GM23338 (cell line): Measurements from ENCODE around the gene IGF2. TPM values are rescaled to one million over a fixed set of nuclear protein-coding genes. Genes with fewer than 3 reads are reported as not detected.

Experiments
- ATAC-seq: fragments of 200-7000 bp; cut with Tn5 transposase; 3 replicates; pipeline ENCODE4 v1.9.1; 2020
- DNase-seq: peaks from one replicate; pipeline ENCODE4 v3.0.0-alpha.2; 2015; ENCODE audit warnings: low spot score
- H2AFZ ChIP-seq: fragments of 200-600 bp; sonication (generic); 2 replicates; pipeline ENCODE4 v1.8.0; 2016; ENCODE audit warnings: antibody characterized with exemption, mild to moderate bottlenecking, moderate library complexity
- H3F3A ChIP-seq: fragments of 200-600 bp; sonication (generic); replicated peaks from 2 replicates; pipeline ENCODE4 v1.8.0; 2017; ENCODE audit warnings: antibody characterized with exemption, mixed run types, low read depth
- H3K27ac ChIP-seq: fragments of 200-600 bp; sonication (generic); 2 replicates; pipeline ENCODE4 v1.6.1; 2016; ENCODE audit warnings: low read depth
- H3K27me3 ChIP-seq: fragments of 200-600 bp; sonication (generic); 2 replicates; pipeline ENCODE4 v1.8.0; 2016; ENCODE audit warnings: mild to moderate bottlenecking, mixed run types, moderate library complexity; ENCODE audit not compliant: insufficient read depth
- H3K36me3 ChIP-seq: fragments of 200-600 bp; sonication (generic); 2 replicates; pipeline ENCODE4 v1.8.0; 2016; ENCODE audit warnings: mild to moderate bottlenecking; ENCODE audit not compliant: insufficient read depth
- H3K4me1 ChIP-seq: fragments of 200-600 bp; sonication (generic); 2 replicates; pipeline ENCODE4 v1.8.0; 2016; ENCODE audit warnings: mild to moderate bottlenecking, moderate library complexity; ENCODE audit not compliant: insufficient read depth
- H3K4me2 ChIP-seq: fragments of 200-600 bp; sonication (generic); 2 replicates; pipeline ENCODE4 v1.7.1; 2017; ENCODE audit warnings: mixed run types
- H3K4me3 ChIP-seq: fragments of 200-600 bp; sonication (generic); 2 replicates; pipeline ENCODE4 v1.6.1; 2016; ENCODE audit warnings: mixed run types
- H3K79me2 ChIP-seq: fragments of 200-600 bp; sonication (generic); replicated peaks from 2 replicates; pipeline ENCODE4 v1.8.0; 2017; ENCODE audit warnings: mild to moderate bottlenecking; ENCODE audit not compliant: insufficient read depth
- H3K9me2 ChIP-seq: fragments of 200-600 bp; sonication (generic); 2 replicates; pipeline ENCODE4 v1.8.0; 2017; ENCODE audit not compliant: insufficient read depth
- H4K20me1 ChIP-seq: fragments of 200-600 bp; sonication (generic); replicated peaks from 2 replicates; pipeline ENCODE4 v1.8.0; 2017; ENCODE audit warnings: mild to moderate bottlenecking; ENCODE audit not compliant: insufficient read depth
- H3K27ac Mint-ChIP-seq: 2 replicates; pipeline ENCODE4 v1.8.0; 2020; ENCODE audit warnings: inconsistent platforms, mild to moderate bottlenecking, moderate library complexity, mixed read lengths
- H3K27me3 Mint-ChIP-seq: 3 replicates; pipeline ENCODE4 v1.8.0; 2022; ENCODE audit warnings: low read depth, mild to moderate bottlenecking, moderate library complexity, mixed read lengths, inconsistent platforms; ENCODE audit not compliant: insufficient read depth, poor library complexity
- H3K36me3 Mint-ChIP-seq: 3 replicates; pipeline ENCODE4 v1.8.0; 2021; ENCODE audit warnings: low read depth, mild to moderate bottlenecking, inconsistent platforms, moderate library complexity, mixed read lengths
- H3K4me1 Mint-ChIP-seq: 3 replicates; pipeline ENCODE4 v1.8.0; 2020; ENCODE audit warnings: mild to moderate bottlenecking, inconsistent platforms, mixed read lengths
- H3K4me3 Mint-ChIP-seq: 3 replicates; pipeline ENCODE4 v1.8.0; 2021; ENCODE audit warnings: moderate library complexity, mild to moderate bottlenecking, inconsistent platforms, mixed read lengths
- H3K9me3 Mint-ChIP-seq: 3 replicates; pipeline ENCODE4 v1.8.0; 2020; ENCODE audit warnings: moderate library complexity, mild to moderate bottlenecking, inconsistent platforms, mixed read lengths
- CREB1 ChIP-seq: fragments of 250-450 bp; sonication (Bioruptor Pico); IDR thresholded peaks from 2 replicates; pipeline ENCODE4 v1.5.0; 2020; ENCODE audit warnings: low read depth, mild to moderate bottlenecking, moderate library complexity
- EZH2 ChIP-seq: fragments of 200-600 bp; sonication (generic); IDR thresholded peaks from one replicate; pipeline ENCODE4 v1.8.0; 2017; ENCODE audit warnings: antibody characterized with exemption, mild to moderate bottlenecking, low read depth; ENCODE audit not compliant: unreplicated experiment
- EZH2phosphoT487 ChIP-seq: fragments of 200-600 bp; sonication (generic); IDR thresholded peaks from one replicate; pipeline ENCODE4 v1.8.1; 2018; ENCODE audit warnings: antibody characterized with exemption; ENCODE audit not compliant: unreplicated experiment
- JUNB ChIP-seq: IDR thresholded peaks from one replicate; pipeline ENCODE4 v1.6.1; 2016; ENCODE audit warnings: antibody characterized with exemption; ENCODE audit not compliant: unreplicated experiment
- NANOG ChIP-seq: IDR thresholded peaks from 2 replicates; pipeline ENCODE4 v1.6.1; 2016; ENCODE audit warnings: antibody characterized with exemption, borderline replicate concordance
- POLR2AphosphoS5 ChIP-seq: IDR thresholded peaks from 2 replicates; pipeline ENCODE4 v1.6.1; 2016; ENCODE audit warnings: antibody characterized with exemption, low read depth
- STAT1 ChIP-seq: IDR thresholded peaks from one replicate; pipeline ENCODE4 v1.6.1; 2016; ENCODE audit warnings: antibody characterized with exemption; ENCODE audit not compliant: unreplicated experiment
- ZNF114 ChIP-seq: fragments of 250-450 bp; sonication (Bioruptor Pico); IDR thresholded peaks from 2 replicates; pipeline ENCODE4 v1.5.0; 2020; ENCODE audit warnings: mild to moderate bottlenecking, moderate library complexity
- polyA plus RNA-seq: library from polyadenylated mRNA; unstranded; fragments of >200 nt; fragmentation: Nextera tagmentation; extraction: Ambion mirVana; gene quantifications from 2 replicates; pipeline ENCODE4 v1.2.1, GENCODE V29; 2016
- total RNA-seq: library from RNA; depleted of rRNA; stranded (reverse); fragments of >200 nt; shearing (Covaris generic); gene quantifications from 2 replicates; pipeline ENCODE4 v1.2.3, GENCODE V29; 2014
- TF ChIP-seq, protein P1 (sequence below), 2 experiments: fragments of 200-600 bp in 1 of 2; sonication (generic) in 1 of 2; conservative IDR thresholded peaks; 2 replicates each; pipeline versions ENCODE4 v1.5.1 to v1.6.1; 2016 to 2017; ENCODE audit warnings: antibody characterized with exemption in 2 of 2, low read depth in 2 of 2, mild to moderate bottlenecking in 2 of 2, moderate library complexity in 1 of 2
- TF ChIP-seq, protein P2 (sequence below): IDR thresholded peaks from 2 replicates; pipeline ENCODE4 v1.6.1; 2016; ENCODE audit warnings: antibody characterized with exemption
- TF ChIP-seq, protein P3 (sequence below): IDR thresholded peaks from one replicate; pipeline ENCODE4 v1.6.1; 2018; ENCODE audit warnings: antibody characterized with exemption; ENCODE audit not compliant: unreplicated experiment

The IGF2 gene
- total and polyA plus RNA-seq, 2 experiments from 2014 or later, result 1.4 to 4.0 TPM

DNA sequence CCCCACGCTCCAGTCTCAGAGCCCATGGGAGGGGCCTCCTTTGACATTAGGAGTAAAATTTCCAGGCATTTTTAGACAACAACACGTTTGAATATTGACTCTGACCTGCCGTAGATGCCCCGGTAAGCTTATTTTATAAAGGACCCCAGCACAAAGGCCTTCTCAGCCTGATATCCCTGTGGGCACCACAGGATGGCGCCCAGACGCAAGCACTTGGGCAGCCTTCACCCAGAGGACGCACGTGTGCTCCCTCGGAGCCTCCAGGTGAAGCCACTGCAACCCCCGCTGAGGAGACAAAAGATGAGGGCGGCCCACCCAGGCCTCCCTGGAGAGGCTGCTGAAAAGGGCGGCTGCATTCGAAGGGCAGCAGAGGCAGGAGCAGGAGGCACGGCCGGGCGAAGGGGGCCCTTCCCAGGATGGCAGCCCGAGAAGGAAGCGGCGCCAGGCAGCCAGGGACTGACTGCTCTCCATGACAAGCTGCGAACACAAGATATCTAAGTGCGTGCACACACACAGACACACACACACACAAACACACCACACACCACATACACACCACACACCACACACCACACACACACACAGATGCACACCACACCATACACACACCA is 47.6 kb upstream of the IGF2 start:
- no peak for TF ChIP-seq STAT1
- TF ChIP-seq, protein P1, sequence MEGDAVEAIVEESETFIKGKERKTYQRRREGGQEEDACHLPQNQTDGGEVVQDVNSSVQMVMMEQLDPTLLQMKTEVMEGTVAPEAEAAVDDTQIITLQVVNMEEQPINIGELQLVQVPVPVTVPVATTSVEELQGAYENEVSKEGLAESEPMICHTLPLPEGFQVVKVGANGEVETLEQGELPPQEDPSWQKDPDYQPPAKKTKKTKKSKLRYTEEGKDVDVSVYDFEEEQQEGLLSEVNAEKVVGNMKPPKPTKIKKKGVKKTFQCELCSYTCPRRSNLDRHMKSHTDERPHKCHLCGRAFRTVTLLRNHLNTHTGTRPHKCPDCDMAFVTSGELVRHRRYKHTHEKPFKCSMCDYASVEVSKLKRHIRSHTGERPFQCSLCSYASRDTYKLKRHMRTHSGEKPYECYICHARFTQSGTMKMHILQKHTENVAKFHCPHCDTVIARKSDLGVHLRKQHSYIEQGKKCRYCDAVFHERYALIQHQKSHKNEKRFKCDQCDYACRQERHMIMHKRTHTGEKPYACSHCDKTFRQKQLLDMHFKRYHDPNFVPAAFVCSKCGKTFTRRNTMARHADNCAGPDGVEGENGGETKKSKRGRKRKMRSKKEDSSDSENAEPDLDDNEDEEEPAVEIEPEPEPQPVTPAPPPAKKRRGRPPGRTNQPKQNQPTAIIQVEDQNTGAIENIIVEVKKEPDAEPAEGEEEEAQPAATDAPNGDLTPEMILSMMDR (conservative IDR thresholded peaks at IDR 0.05; ENCODE audit: low read depth in 2 of 2), result peak; percentile 65 to 73
- Histone ChIP-seq H3F3A (0 out of 2 replicates have a peak, but pooled peaks cover 6% of the 10 kb centered on the region), H3K4me1 (no peaks in the 10 kb centered on the region), H3K27ac (no peak overlapping the region), H3K79me2 (no peaks in the 10 kb centered on the region), H3K36me3 (no peaks in the 10 kb centered on the region), H3K4me2 (no peak overlapping the region), H4K20me1 (no peaks in the 10 kb centered on the region), H3K9me2 (no peaks in the 10 kb centered on the region), H2AFZ (no peak overlapping the region), H3K27me3 (no peaks in the 10 kb centered on the region), H3K4me3 (no peak overlapping the region)
- ATAC-seq (peak; percentile 81), DNase-seq (peak; percentile 71)
- H3K4me3 Mint-ChIP-seq, result no peak overlapping the region
- H3K27me3 Mint-ChIP-seq, result peaks cover 14% of the 10 kb centered on the region
- H3K9me3 Mint-ChIP-seq, result no peaks in the 10 kb centered on the region
- H3K36me3 Mint-ChIP-seq, result no peaks in the 10 kb centered on the region
- H3K4me1 Mint-ChIP-seq, result peaks cover 6% of the 10 kb centered on the region; the same call in 2 of the 3 replicates
- H3K27ac Mint-ChIP-seq, result no peak overlapping the region

DNA sequence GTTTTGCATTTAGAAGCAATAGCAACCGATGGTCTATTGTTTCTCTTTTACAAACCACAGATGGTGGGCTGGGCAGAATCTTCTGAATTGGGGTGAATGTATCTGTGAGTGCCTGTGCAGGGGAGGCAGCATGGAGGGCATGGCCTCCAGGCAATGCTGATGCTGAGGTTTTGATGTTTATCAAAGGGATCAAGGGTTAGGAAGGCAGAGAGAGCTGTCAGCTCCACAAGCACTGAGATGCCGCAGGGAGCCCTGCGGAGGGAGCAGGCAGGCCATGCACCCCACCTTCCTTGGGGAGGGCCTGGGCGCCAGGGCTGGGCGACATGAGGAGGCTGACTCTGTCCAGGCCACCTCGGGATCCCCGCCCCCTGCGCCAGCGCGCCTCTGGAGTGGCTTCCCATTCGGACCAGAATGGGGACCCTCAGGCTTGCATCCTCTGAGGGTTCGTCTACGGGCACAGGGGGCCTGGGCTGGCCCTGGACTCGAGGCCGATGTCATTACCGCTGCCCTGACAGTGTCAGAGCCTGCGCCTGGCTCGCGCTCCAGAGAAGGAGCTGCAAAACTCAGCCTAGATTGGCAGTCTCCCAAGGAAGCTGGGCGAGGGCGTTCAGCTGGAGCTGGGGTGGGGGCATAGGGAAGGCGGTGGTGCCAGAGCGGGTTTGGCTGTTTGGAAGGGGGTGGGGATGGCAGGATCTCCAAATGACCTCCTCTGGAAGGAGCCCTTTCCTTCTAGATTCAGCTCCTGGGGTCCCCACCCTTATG is 46.3 kb upstream of the IGF2 start:
- Histone ChIP-seq H3K36me3 (no peaks in the 10 kb centered on the region), H3K27me3 (no peaks in the 10 kb centered on the region), H3K4me1 (no peaks in the 10 kb centered on the region), H3K4me3 (no peak overlapping the region), H3F3A (0 out of 2 replicates have a peak, but pooled peaks cover 6% of the 10 kb centered on the region), H2AFZ (no peak overlapping the region), H3K79me2 (no peaks in the 10 kb centered on the region), H3K4me2 (no peak overlapping the region), H3K9me2 (no peaks in the 10 kb centered on the region), H4K20me1 (no peaks in the 10 kb centered on the region), H3K27ac (no peak overlapping the region)
- H3K27me3 Mint-ChIP-seq, result peaks cover 7% of the 10 kb centered on the region
- TF ChIP-seq EZH2 (no peak), NANOG (no peak), EZH2phosphoT487 (no peak), STAT1 (no peak), CREB1 (no peak), POLR2AphosphoS5 (no peak), ZNF114 (CRISPR knock-in tag) (no peak), JUNB (no peak)
- TF ChIP-seq, protein P2, sequence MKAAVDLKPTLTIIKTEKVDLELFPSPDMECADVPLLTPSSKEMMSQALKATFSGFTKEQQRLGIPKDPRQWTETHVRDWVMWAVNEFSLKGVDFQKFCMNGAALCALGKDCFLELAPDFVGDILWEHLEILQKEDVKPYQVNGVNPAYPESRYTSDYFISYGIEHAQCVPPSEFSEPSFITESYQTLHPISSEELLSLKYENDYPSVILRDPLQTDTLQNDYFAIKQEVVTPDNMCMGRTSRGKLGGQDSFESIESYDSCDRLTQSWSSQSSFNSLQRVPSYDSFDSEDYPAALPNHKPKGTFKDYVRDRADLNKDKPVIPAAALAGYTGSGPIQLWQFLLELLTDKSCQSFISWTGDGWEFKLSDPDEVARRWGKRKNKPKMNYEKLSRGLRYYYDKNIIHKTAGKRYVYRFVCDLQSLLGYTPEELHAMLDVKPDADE, result no peak
- TF ChIP-seq, protein P3, sequence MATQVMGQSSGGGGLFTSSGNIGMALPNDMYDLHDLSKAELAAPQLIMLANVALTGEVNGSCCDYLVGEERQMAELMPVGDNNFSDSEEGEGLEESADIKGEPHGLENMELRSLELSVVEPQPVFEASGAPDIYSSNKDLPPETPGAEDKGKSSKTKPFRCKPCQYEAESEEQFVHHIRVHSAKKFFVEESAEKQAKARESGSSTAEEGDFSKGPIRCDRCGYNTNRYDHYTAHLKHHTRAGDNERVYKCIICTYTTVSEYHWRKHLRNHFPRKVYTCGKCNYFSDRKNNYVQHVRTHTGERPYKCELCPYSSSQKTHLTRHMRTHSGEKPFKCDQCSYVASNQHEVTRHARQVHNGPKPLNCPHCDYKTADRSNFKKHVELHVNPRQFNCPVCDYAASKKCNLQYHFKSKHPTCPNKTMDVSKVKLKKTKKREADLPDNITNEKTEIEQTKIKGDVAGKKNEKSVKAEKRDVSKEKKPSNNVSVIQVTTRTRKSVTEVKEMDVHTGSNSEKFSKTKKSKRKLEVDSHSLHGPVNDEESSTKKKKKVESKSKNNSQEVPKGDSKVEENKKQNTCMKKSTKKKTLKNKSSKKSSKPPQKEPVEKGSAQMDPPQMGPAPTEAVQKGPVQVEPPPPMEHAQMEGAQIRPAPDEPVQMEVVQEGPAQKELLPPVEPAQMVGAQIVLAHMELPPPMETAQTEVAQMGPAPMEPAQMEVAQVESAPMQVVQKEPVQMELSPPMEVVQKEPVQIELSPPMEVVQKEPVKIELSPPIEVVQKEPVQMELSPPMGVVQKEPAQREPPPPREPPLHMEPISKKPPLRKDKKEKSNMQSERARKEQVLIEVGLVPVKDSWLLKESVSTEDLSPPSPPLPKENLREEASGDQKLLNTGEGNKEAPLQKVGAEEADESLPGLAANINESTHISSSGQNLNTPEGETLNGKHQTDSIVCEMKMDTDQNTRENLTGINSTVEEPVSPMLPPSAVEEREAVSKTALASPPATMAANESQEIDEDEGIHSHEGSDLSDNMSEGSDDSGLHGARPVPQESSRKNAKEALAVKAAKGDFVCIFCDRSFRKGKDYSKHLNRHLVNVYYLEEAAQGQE, result no peak
- TF ChIP-seq, protein P1 (conservative IDR thresholded peaks at IDR 0.05; ENCODE audit: low read depth in 2 of 2), result no peak
- DNase-seq (no peak), ATAC-seq (no peak)
- no peak overlapping the region for H3K4me3 Mint-ChIP-seq
- H3K9me3 Mint-ChIP-seq, result no peaks in the 10 kb centered on the region
- no peaks in the 10 kb centered on the region for H3K36me3 Mint-ChIP-seq
- no peak overlapping the region for H3K27ac Mint-ChIP-seq
- H3K4me1 Mint-ChIP-seq, result peaks cover 2% of the 10 kb centered on the region; the same call in 2 of the 3 replicates
